Transverse colon (tissue), 4 donors: ENCODE results near the gene EML4.

Source experiments
- POLR2A ChIP-seq: fragments of 450-650 bp; IDR thresholded peaks from one replicate; pipeline ENCODE4 v1.6.1; 2016; ENCODE audit warnings: antibody characterized with exemption, mild to moderate bottlenecking, moderate library complexity
- POLR2AphosphoS5 ChIP-seq, 3 donors: sonication (generic); formaldehyde crosslinking; IDR thresholded peaks; one replicate each; pipeline ENCODE4 v1.6.1; 2016; ENCODE audit warnings: antibody characterized with exemption in 3 of 3
- TF ChIP-seq, protein P1 (sequence below), 5 experiments: fragments of 200-600 bp in 3 of 5; fragments of 450-650 bp in 2 of 5; sonication (generic) in 3 of 5; IDR thresholded peaks; 1 replicate in 2 of 5; 2 replicates in 3 of 5; pipeline ENCODE4 v1.5.1; 2016 to 2017; ENCODE audit warnings: antibody characterized with exemption in 5 of 5, inconsistent platforms in 3 of 5, mild to moderate bottlenecking in 2 of 5, moderate library complexity in 1 of 5

DNA sequence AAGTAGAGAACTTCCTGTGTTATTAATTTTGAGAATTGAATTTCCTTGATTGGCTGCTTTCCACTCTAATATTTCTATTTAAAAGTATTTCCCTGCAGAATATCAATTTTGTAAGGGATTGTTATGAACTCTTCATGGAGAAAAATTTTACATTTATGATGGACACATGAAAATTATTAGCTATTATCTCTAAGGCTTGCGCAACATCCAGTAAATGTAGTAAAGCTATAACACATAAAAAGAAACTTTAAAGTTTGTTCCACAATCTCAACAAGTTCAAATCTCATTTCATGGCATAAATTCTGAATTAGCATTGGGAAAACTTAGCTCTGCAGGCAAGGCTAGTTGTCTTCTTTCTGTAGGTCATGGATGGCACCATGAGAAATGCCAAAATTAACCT, 4.2 kb upstream of the EML4 start:
- TF ChIP-seq POLR2A = no peak
- TF ChIP-seq, protein P1, sequence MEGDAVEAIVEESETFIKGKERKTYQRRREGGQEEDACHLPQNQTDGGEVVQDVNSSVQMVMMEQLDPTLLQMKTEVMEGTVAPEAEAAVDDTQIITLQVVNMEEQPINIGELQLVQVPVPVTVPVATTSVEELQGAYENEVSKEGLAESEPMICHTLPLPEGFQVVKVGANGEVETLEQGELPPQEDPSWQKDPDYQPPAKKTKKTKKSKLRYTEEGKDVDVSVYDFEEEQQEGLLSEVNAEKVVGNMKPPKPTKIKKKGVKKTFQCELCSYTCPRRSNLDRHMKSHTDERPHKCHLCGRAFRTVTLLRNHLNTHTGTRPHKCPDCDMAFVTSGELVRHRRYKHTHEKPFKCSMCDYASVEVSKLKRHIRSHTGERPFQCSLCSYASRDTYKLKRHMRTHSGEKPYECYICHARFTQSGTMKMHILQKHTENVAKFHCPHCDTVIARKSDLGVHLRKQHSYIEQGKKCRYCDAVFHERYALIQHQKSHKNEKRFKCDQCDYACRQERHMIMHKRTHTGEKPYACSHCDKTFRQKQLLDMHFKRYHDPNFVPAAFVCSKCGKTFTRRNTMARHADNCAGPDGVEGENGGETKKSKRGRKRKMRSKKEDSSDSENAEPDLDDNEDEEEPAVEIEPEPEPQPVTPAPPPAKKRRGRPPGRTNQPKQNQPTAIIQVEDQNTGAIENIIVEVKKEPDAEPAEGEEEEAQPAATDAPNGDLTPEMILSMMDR (IDR thresholded peaks at IDR 0.05) = no peak
- no peak for TF ChIP-seq POLR2AphosphoS5 (IDR thresholded peaks at IDR 0.05)
